AML-193 (cell line): ENCODE measurements around the gene TRIO.

ENCODE experiments used
- DNase-seq, 2 experiments: peaks; one replicate each; lab custom pipeline; 2025; lab: John Stamatoyannopoulos, UW

Gene TRIO

GRCh38 chr5:14209222-14209822 is 66.2 kb downstream of the TRIO start:
- no peak for DNase-seq

GRCh38 chr5:14209836-14210235 is 66.7 kb downstream of the TRIO start:
- no peak for DNase-seq

DNA sequence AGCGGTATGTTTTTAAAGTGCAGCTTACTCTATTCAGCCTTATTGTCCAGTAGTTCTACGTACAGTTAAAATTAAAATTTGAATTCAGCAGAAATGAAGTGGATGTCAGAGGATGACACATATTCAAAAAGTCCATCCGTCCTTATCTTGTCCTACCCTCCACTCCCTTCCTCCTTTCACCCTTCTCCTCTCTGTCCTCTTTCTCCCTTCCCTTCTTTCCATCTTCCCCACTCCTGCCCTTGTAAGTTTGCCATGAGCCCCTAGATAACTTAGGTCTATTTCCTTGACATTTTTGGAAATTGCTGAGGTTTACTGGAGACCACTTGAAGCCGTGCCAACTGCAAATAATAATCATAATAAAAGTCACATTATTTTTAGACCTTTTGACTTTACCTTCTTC is 67.6 kb downstream of the TRIO start:
- DNase-seq = no peak

DNA sequence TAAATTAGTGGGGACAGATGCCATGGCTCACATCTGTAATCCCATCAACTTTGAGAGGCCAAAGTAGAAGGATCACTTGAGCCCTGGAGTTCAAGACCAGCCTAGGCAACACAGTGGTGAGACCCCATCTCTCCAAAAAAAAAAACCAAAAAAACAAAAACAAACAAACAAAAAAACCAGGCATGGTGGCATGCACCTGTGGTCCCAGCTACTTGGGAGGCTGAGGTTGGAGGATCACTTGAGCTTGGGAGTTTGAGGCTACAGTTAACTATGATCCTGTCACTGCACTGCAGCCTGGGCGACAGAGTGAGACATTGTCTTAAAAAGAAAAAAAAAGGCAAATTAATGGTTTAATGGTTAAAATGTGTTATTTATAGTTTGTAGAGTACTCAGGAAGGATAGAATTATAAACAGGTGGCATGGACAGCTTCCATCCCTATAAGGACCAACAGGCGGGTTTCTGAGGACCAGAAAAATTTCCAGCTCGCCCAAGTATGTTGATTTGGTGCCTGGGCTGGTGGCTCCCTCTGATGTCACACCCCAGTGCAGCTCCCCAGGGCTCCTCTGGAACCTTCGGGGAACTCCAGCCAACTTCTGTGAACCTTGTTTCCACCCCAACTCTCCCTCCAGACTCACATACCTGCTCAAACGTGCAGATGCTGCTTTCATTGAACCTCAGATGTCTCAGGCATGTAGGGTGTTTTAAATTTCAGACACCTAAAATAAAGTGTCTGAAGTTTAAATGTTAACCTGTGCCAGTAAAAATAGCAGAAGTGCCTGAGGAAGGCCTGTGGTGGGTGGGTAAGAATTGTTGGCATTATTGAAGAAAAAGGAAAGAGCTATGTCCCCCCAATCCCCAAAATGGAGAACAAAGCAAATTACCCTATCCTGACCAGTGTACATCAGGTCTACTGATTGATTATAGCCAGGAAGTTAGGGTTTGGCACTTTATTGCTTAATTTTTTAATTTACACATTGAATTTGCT is 69.0 kb downstream of the TRIO start:
- no peak for DNase-seq

- no peak for DNase-seq
Observed at GRCh38 chr5:14212838-14213237, 69.7 kb downstream of the TRIO start.

GRCh38 chr5:14213253-14213652 is 70.1 kb downstream of the TRIO start:
- DNase-seq = no peak

DNA sequence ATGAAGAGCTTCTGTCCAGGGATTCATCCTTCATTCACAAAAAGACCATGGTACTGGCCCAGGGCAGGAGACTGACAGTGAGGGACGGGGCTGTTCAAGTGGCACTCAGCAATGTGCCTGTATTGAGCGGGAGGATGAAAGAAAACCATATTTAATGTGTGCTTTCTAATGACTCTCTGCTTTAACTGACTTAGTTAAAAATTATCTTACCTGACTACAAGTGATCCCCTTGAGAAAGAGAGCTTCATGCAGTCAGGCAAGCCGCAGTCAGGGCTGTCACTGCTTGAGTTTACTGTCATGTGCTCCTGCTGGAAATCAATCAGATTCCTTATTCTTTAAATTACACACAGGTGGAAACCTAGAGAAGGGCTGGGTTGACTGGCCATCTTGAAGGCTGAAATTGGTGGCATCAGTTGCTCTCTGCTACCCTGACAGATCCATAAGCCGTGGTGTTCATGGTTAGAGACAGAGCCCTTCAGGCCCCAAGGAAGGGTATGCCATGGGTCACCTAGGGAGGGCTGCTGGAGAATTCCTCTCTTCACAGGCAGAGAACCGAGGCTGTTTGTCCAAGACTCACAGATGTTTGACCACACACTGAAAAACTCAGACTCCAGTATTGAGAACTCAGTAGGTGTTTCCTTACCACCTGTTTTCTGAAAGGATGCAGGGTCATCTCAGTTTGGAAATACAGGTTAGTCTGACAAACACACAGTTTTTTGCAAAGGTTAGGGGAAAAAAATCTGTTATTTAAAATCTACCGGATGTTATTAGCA is 70.9 kb downstream of the TRIO start:
- no peak for DNase-seq

DNA sequence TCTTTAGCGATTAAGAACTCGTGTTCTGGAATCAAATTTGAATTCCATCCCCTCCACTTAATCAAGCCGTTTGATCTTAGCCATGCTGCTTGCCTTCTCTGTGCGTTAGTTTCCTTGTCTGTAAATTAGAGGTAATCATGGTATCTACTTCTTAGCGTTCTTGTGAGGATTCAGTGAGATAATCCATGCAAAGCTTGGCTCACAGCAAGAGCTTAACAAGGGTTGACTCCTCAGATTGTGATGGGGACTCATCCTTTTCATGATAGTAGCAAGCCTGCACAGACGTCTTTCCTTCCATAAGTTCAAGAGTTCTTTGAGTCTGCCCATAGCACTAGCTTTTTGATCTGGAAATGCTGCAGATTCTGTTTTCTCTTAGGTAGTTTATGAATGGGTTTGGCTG is 72.8 kb downstream of the TRIO start:
- DNase-seq = no peak

DNA sequence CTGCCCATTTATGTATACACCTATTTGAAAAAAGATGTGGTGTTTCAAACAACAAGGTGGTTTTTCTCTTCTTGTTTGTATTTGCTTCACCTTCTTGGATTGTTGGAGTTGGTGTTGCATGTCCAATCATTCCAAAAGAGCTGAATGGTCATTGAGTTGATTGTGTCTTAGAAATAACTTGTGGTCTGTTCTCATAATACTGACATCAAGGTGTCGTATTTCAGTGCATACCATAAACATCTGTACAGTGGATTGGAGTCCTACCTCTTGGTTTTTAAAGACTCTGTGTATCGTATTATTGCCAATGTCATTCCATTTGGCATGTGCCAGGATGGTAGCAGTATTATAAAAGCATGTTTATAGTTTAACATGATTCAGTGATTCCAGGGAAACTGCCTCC is 73.2 kb downstream of the TRIO start:
- no peak for DNase-seq

- DNase-seq = no peak
Observed at GRCh38 chr5:14216902-14217301, 73.8 kb downstream of the TRIO start.

DNA sequence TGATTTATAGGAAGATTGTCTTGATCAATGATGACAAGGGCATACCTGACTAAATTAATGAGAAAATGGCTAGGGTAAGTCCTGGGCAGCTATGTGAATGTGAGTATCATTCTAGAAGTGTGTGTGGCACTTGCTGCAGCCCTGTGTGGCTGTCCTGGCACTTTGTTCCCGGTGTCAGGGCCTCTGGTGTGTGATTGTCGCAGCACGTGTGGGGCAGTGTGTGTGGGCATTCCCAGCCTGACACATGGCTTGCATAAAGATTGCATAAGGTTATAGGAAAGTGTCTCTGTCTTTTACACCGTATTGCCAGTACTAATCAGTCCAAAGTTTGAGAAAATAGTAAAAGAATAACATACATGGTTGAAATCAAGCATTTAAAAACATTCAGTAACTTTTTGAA is 74.4 kb downstream of the TRIO start:
- DNase-seq = no peak

- DNase-seq = no peak
Observed at GRCh38 chr5:14218011-14218410, 74.9 kb downstream of the TRIO start.

GRCh38 chr5:14218480-14218879 is 75.3 kb downstream of the TRIO start:
- no peak for DNase-seq

- no peak for DNase-seq
Observed at GRCh38 chr5:14218897-14219573, 75.9 kb downstream of the TRIO start.

GRCh38 chr5:14219800-14220512 is 76.8 kb downstream of the TRIO start:
- no peak for DNase-seq

DNA sequence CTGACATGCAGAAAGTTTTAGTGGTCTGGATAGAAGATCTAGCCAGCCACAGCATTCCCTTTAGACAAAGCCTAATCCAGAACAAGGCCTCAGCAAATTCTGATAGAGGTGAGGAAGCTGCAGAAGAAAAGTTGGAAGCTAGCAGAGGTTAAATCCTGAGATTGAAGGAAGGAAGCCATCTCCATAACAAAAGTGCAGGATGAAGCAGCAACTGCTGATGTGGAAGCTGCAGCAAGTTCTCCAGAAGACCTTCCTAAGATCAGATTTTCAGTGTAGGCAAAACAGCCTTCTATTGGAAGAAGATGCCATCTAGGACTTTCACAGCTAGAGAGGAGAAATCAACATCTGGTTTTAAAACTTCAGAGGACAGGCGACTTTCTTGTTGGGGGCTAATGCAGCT is 77.5 kb downstream of the TRIO start:
- no peak for DNase-seq

GRCh38 chr5:14221732-14222131 is 78.6 kb downstream of the TRIO start:
- DNase-seq = no peak

GRCh38 chr5:14222206-14222605 is 79.1 kb downstream of the TRIO start:
- DNase-seq = no peak

- DNase-seq = no peak
Observed at GRCh38 chr5:14223372-14223771, 80.2 kb downstream of the TRIO start.

GRCh38 chr5:14225173-14225834 is 82.2 kb downstream of the TRIO start:
- no peak for DNase-seq

- DNase-seq = no peak
Observed at GRCh38 chr5:14226149-14226548, 83.0 kb downstream of the TRIO start.
